ENCODE data around the gene CYRIA. TPM values are rescaled to one million over a fixed set of nuclear protein-coding genes. Genes with fewer than 3 reads are reported as not detected.
A peak's percentile ranks its signal among the peaks of the same experiment; 100 is the strongest.

CYRIA gene
- total and polyA plus RNA-seq, 10 of the 15 experiments (the other 5 are each of a cell fraction or from before 2014, with no cell fraction given) = 3.0 to 13.1 (median 8.5) TPM

DNA sequence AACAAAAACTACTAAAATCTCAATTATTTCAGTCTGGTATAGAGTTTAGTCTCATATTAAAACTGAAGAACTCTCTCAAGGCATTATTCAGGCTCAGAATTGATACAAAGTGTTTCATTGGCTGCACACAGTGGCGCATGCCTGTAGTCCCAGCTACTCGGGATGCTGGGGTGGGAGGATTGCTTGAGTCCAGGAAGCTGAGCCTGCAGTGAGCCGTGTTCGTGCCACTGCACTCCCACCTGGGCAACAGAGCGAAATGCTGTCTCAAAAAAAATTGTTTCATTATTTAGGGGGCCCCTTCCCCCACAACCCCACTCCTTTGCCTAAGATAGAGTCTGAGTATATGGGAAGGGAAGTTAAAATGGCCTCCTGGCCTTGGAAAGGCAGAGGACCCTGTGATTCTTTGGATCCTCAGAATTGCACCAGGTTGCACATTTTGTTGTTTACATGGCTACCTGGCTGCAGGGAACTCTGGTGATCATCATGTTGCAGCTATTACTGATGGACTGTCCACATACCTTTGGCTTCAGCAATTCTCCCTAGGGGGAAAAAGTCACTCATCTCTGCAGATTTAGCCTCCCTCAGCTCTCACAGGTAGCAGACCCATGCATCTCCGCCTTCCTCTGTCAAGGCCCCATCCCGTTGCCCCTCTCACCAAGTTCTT, 19.2 kb upstream of the CYRIA start (continued):
- TF ChIP-seq, protein P1, sequence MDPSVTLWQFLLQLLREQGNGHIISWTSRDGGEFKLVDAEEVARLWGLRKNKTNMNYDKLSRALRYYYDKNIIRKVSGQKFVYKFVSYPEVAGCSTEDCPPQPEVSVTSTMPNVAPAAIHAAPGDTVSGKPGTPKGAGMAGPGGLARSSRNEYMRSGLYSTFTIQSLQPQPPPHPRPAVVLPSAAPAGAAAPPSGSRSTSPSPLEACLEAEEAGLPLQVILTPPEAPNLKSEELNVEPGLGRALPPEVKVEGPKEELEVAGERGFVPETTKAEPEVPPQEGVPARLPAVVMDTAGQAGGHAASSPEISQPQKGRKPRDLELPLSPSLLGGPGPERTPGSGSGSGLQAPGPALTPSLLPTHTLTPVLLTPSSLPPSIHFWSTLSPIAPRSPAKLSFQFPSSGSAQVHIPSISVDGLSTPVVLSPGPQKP (IDR thresholded peaks at IDR 0.05; ENCODE audit: low read depth, low read length) = no peak
- TF ChIP-seq ASH2L (IDR thresholded peaks at IDR 0.05; ENCODE audit: borderline replicate concordance, low read depth) (no peak), HDAC2 (IDR thresholded peaks at IDR 0.05) (no peak), IRF4 (IDR thresholded peaks at IDR 0.05; ENCODE audit: low read depth, low read length) (no peak), CREB1 (IDR thresholded peaks at IDR 0.05; ENCODE audit: low read depth) (no peak)
- TF ChIP-seq, protein P2, sequence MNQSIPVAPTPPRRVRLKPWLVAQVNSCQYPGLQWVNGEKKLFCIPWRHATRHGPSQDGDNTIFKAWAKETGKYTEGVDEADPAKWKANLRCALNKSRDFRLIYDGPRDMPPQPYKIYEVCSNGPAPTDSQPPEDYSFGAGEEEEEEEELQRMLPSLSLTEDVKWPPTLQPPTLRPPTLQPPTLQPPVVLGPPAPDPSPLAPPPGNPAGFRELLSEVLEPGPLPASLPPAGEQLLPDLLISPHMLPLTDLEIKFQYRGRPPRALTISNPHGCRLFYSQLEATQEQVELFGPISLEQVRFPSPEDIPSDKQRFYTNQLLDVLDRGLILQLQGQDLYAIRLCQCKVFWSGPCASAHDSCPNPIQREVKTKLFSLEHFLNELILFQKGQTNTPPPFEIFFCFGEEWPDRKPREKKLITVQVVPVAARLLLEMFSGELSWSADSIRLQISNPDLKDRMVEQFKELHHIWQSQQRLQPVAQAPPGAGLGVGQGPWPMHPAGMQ (IDR thresholded peaks at IDR 0.05; ENCODE audit: borderline replicate concordance) = no peak

DNA sequence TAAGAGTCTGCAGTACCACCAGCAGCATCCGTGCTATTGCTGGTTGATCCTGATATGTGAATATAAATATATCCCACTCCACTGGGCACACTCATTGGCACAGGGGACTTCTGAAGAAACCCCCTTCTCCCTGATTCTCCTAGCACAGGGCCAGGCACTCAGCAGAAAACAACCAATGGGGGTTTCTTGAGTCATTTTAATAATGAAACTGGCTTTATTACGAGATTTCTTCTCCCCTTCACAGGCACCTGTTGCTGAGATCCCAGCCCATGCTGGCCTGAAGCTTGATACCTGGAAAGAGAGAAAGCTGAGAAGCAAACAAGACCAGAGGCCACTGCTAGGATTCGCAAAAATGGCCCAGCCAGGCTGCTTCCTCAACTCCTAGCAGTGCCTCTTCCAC, 17.9 kb upstream of the CYRIA start:
- Histone ChIP-seq H3K9ac (ENCODE audit: control insufficient read depth, insufficient read depth, low read length) (no peak overlapping the region), H3K4me1 (ENCODE audit: control insufficient read depth, insufficient read depth, low read length) (no peaks in the 10 kb centered on the region), H3K27ac (ENCODE audit: control insufficient read depth, insufficient read depth) (no peak overlapping the region), H3K36me3 (ENCODE audit: control insufficient read depth in 2 of 2, insufficient read depth in 2 of 2, low read length in 1 of 2) (no peaks in the 10 kb centered on the region), H3K4me3 (no peak overlapping the region), H4K20me1 (ENCODE audit: control insufficient read depth, insufficient read depth) (no peaks in the 10 kb centered on the region), H3K4me2 (ENCODE audit: control insufficient read depth, insufficient read depth) (no peak overlapping the region), H3K79me2 (ENCODE audit: control insufficient read depth, insufficient read depth, low read length) (no peaks in the 10 kb centered on the region), H3K9me3 (replicated peaks; ENCODE audit: control insufficient read depth, insufficient read depth, low read length) (no peaks in the 10 kb centered on the region), H2AFZ (ENCODE audit: control insufficient read depth, low read depth, low read length) (no peak overlapping the region), H3K27me3 (replicated peaks in 1 of 2; ENCODE audit: control insufficient read depth in 2 of 2, insufficient read depth in 2 of 2, low read length in 1 of 2) (no peaks in the 10 kb centered on the region; a peak in 1 of 4 replicates)
- in situ Hi-C loops (cut with MboI) (no loop called here), intact Hi-C loops (cut with micrococcal nuclease; ENCODE audit: unreplicated experiment) (no loop called here)
- POLR2A ChIA-PET = interaction anchor here (0.6 to 1.1 kb wide), 2 partner anchors 15 to 61 kb away, joined by 3 read pairs; no protein-coding TSS in a partner anchor
- SMC1A ChIA-PET (ENCODE audit: uncharacterized antibody, unreplicated experiment) = interaction anchor here (1.1 to 2.7 kb wide), 6 partner anchors 10 to 73 kb away, joined by 4 to 11 read pairs (median 6); no protein-coding TSS in a partner anchor
- TF ChIP-seq, protein P3, sequence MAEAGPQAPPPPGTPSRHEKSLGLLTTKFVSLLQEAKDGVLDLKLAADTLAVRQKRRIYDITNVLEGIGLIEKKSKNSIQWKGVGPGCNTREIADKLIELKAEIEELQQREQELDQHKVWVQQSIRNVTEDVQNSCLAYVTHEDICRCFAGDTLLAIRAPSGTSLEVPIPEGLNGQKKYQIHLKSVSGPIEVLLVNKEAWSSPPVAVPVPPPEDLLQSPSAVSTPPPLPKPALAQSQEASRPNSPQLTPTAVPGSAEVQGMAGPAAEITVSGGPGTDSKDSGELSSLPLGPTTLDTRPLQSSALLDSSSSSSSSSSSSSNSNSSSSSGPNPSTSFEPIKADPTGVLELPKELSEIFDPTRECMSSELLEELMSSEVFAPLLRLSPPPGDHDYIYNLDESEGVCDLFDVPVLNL (IDR thresholded peaks at IDR 0.05; ENCODE audit: low read depth, low read length) = no peak
- TF ChIP-seq TBL1XR1 (IDR thresholded peaks at IDR 0.05; ENCODE audit: low read depth, low read length) = no peak
- TF ChIP-seq HDAC2 (IDR thresholded peaks at IDR 0.05) = no peak
- TF ChIP-seq, protein P4, sequence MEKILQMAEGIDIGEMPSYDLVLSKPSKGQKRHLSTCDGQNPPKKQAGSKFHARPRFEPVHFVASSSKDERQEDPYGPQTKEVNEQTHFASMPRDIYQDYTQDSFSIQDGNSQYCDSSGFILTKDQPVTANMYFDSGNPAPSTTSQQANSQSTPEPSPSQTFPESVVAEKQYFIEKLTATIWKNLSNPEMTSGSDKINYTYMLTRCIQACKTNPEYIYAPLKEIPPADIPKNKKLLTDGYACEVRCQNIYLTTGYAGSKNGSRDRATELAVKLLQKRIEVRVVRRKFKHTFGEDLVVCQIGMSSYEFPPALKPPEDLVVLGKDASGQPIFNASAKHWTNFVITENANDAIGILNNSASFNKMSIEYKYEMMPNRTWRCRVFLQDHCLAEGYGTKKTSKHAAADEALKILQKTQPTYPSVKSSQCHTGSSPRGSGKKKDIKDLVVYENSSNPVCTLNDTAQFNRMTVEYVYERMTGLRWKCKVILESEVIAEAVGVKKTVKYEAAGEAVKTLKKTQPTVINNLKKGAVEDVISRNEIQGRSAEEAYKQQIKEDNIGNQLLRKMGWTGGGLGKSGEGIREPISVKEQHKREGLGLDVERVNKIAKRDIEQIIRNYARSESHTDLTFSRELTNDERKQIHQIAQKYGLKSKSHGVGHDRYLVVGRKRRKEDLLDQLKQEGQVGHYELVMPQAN (conservative IDR thresholded peaks at IDR 0.05) = no peak
- peak; percentile 57 for TF ChIP-seq JUNB (IDR thresholded peaks at IDR 0.05)
- 0 out of 2 replicates have a peak, but pooled peaks have one; percentile 9 for TF ChIP-seq TCF12 (IDR thresholded peaks at IDR 0.05; ENCODE audit: low read depth, low read length)
- TF ChIP-seq NFYB (IDR thresholded peaks at IDR 0.05; ENCODE audit: insufficient read depth, low read depth, low read length) = 0 out of 2 replicates have a peak, but pooled peaks have one; percentile 18
- CTCF ChIA-PET = interaction anchor here (1.2 to 1.6 kb wide), 3 partner anchors 33 to 62 kb away, joined by 3 to 4 read pairs (median 4); no protein-coding TSS in a partner anchor
- RAD21 ChIA-PET (ENCODE audit: unreplicated experiment) = interaction anchor here (1.2 to 2.4 kb wide), 6 partner anchors 10 to 74 kb away, joined by 3 to 6 read pairs (median 4); no protein-coding TSS in a partner anchor
- FAIRE-seq (no peak), ATAC-seq (peak; percentile 62), DNase-seq (ENCODE audit: low read depth, low spot score) (no peak)
- WGBS (ENCODE audit: insufficient coverage, insufficient replicate concordance, low lambda C conversion rate, missing lambda C conversion rate) = 9% methylated on average over 3 of the region's 3 CpGs
- no TSS peak for BruUV-seq (replicated peaks)
